ENCODE data around the gene PDCD4. TPM values are rescaled to one million over a fixed set of nuclear protein-coding genes. Genes with fewer than 3 reads are reported as not detected.

The PDCD4 gene
- total RNA-seq, 2 donors from 2014 or later = 22.1 to 22.6 TPM

- Histone ChIP-seq H3K36me3 (peaks cover 48% of the 10 kb centered on the region), H3K27me3 (no peaks in the 10 kb centered on the region), H3K27ac (no peak overlapping the region), H3K9me3 (no peaks in the 10 kb centered on the region), H3K4me3 (no peak overlapping the region), H3K4me1 (peaks cover 0 to 10% of the 10 kb centered on the region in 2 donors)
- no peak for TF ChIP-seq CTCF (IDR thresholded peaks at IDR 0.05)
- DNase-seq (ENCODE audit: low spot score) = no peak
These were observed 25.5 kb downstream of the PDCD4 start for GRCh38 chr10:110897184-110897583.

- Histone ChIP-seq H3K27me3 (no peaks in the 10 kb centered on the region), H3K36me3 (peaks cover 48% of the 10 kb centered on the region), H3K27ac (no peak overlapping the region), H3K4me3 (no peak overlapping the region), H3K4me1 (peaks cover 0 to 5% of the 10 kb centered on the region in 2 donors), H3K9me3 (no peaks in the 10 kb centered on the region)
- no peak for DNase-seq (ENCODE audit: low spot score)
- no peak for TF ChIP-seq CTCF (IDR thresholded peaks at IDR 0.05)
These were observed 26.7 kb downstream of the PDCD4 start for GRCh38 chr10:110898391-110898790.

GRCh38 chr10:110900983-110901382 lies 29.3 kb downstream of the PDCD4 start:
- Histone ChIP-seq H3K4me3 (no peak overlapping the region), H3K36me3 (peaks cover 32% of the 10 kb centered on the region), H3K4me1 (no peaks in the 10 kb centered on the region), H3K9me3 (no peaks in the 10 kb centered on the region), H3K27ac (no peak overlapping the region), H3K27me3 (no peaks in the 10 kb centered on the region)
- no peak for TF ChIP-seq CTCF (IDR thresholded peaks at IDR 0.05)
- no peak for DNase-seq (ENCODE audit: low spot score)

- DNase-seq (ENCODE audit: low spot score) = no peak
- no peaks in the 10 kb centered on the region for H3K27me3 ChIP-seq
- no peak for TF ChIP-seq CTCF (IDR thresholded peaks at IDR 0.05)
- no peak overlapping the region for H3K27ac ChIP-seq
- H3K4me1 ChIP-seq = no peaks in the 10 kb centered on the region
- peaks cover 26% of the 10 kb centered on the region for H3K36me3 ChIP-seq
- no peaks in the 10 kb centered on the region for H3K9me3 ChIP-seq
- H3K4me3 ChIP-seq = no peak overlapping the region
These were observed 30.5 kb downstream of the PDCD4 start for GRCh38 chr10:110901954-110902819.

- Histone ChIP-seq H3K27ac (no peak overlapping the region), H3K9me3 (no peaks in the 10 kb centered on the region), H3K27me3 (no peaks in the 10 kb centered on the region), H3K4me1 (no peaks in the 10 kb centered on the region), H3K4me3 (no peak overlapping the region), H3K36me3 (peaks cover 17% of the 10 kb centered on the region)
- no peak for DNase-seq (ENCODE audit: low spot score)
- no peak for TF ChIP-seq CTCF (IDR thresholded peaks at IDR 0.05)
These were observed 31.9 kb downstream of the PDCD4 start for GRCh38 chr10:110903280-110904278.

Data from right atrium auricular region (tissue), 2 donors.